Liver (tissue), 3 donors: ENCODE results near the gene CLC.

ENCODE experiments used
- JUND ChIP-seq, 2 donors: IDR thresholded peaks; 2 replicates each; pipeline ENCODE4 v1.6.1; 2016; ENCODE audit warnings: antibody characterized with exemption in 2 of 2
- TAF1 ChIP-seq: conservative IDR thresholded peaks from 2 replicates; pipeline ENCODE4 v1.6.1; 2016; ENCODE audit warnings: antibody characterized with exemption, mild to moderate bottlenecking
- YY1 ChIP-seq: IDR thresholded peaks from 2 replicates; pipeline ENCODE4 v1.6.1; 2016; ENCODE audit warnings: antibody characterized with exemption, mild to moderate bottlenecking
- TF ChIP-seq, protein P1 (sequence below): fragments of 150-350 bp; IDR thresholded peaks from 2 replicates; pipeline ENCODE4 v1.5.1; 2017; ENCODE audit warnings: improper control_type of control experiment, low read depth, low read length; ENCODE audit not compliant: missing input control
- TF ChIP-seq, protein P2 (sequence below): IDR thresholded peaks from 2 replicates; pipeline ENCODE4 v1.6.1; 2016; ENCODE audit warnings: antibody characterized with exemption, mild to moderate bottlenecking
- donor health status: healthy.
- donor health status: healthy.

DNA sequence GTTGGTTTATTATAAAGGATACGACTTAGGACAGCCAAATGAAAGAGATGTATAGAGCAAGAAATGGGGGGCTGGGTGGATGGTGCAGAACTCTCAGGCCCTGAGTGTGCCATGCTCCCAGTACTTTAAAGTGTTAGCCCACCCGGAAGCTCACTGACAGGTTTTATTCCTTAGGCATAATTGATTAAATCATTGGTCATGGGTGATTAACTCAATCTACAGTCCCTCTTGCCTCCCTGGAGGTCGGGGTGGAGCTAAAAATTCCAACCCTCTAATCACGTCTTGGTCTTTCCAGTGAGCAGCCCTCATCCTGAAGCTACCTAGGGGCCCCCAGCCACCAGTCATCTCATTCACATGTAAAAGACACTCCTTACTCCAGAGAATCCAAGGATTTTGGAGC lies 31.0 kb upstream of the CLC start:
- TF ChIP-seq JUND (IDR thresholded peaks at IDR 0.05) (no peak), TAF1 (no peak), YY1 (no peak)
- TF ChIP-seq, protein P1, sequence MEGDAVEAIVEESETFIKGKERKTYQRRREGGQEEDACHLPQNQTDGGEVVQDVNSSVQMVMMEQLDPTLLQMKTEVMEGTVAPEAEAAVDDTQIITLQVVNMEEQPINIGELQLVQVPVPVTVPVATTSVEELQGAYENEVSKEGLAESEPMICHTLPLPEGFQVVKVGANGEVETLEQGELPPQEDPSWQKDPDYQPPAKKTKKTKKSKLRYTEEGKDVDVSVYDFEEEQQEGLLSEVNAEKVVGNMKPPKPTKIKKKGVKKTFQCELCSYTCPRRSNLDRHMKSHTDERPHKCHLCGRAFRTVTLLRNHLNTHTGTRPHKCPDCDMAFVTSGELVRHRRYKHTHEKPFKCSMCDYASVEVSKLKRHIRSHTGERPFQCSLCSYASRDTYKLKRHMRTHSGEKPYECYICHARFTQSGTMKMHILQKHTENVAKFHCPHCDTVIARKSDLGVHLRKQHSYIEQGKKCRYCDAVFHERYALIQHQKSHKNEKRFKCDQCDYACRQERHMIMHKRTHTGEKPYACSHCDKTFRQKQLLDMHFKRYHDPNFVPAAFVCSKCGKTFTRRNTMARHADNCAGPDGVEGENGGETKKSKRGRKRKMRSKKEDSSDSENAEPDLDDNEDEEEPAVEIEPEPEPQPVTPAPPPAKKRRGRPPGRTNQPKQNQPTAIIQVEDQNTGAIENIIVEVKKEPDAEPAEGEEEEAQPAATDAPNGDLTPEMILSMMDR = no peak
- TF ChIP-seq, protein P2, sequence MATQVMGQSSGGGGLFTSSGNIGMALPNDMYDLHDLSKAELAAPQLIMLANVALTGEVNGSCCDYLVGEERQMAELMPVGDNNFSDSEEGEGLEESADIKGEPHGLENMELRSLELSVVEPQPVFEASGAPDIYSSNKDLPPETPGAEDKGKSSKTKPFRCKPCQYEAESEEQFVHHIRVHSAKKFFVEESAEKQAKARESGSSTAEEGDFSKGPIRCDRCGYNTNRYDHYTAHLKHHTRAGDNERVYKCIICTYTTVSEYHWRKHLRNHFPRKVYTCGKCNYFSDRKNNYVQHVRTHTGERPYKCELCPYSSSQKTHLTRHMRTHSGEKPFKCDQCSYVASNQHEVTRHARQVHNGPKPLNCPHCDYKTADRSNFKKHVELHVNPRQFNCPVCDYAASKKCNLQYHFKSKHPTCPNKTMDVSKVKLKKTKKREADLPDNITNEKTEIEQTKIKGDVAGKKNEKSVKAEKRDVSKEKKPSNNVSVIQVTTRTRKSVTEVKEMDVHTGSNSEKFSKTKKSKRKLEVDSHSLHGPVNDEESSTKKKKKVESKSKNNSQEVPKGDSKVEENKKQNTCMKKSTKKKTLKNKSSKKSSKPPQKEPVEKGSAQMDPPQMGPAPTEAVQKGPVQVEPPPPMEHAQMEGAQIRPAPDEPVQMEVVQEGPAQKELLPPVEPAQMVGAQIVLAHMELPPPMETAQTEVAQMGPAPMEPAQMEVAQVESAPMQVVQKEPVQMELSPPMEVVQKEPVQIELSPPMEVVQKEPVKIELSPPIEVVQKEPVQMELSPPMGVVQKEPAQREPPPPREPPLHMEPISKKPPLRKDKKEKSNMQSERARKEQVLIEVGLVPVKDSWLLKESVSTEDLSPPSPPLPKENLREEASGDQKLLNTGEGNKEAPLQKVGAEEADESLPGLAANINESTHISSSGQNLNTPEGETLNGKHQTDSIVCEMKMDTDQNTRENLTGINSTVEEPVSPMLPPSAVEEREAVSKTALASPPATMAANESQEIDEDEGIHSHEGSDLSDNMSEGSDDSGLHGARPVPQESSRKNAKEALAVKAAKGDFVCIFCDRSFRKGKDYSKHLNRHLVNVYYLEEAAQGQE = no peak
